Right hindlimb (tissue), 1 donor: ENCODE measurements around the gene VDAC2.

Experiments used
- DNase-seq: peaks from one replicate; pipeline ENCODE4 v3.0.0-alpha.2; 2018

Gene VDAC2

GRCh38 chr10:75254739-75255138, 44.1 kb downstream of the VDAC2 start:
- no peak for DNase-seq

DNA sequence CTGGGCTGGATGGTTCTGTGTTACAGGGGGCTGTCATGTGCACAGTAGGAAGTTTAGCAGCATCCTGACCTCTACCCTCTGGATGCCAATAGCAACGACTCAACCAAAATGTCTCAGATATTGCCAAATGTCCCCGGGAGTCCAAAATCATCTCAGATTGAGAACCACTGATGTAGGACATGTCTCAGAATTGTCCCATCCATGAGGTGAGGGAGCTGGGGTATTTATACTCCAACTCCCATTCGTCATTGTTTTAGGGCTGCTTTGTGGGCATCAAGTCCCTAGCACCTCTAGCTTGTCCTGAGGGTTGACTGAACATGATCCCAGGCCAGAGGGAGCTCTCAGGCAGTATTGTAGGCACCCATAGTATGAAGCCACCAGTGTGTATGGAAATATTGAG, 50.4 kb downstream of the VDAC2 start:
- no peak for DNase-seq

- peak; percentile 75 for DNase-seq
Measured at GRCh38 chr10:75261813-75262705, 51.5 kb downstream of the VDAC2 start.

DNA sequence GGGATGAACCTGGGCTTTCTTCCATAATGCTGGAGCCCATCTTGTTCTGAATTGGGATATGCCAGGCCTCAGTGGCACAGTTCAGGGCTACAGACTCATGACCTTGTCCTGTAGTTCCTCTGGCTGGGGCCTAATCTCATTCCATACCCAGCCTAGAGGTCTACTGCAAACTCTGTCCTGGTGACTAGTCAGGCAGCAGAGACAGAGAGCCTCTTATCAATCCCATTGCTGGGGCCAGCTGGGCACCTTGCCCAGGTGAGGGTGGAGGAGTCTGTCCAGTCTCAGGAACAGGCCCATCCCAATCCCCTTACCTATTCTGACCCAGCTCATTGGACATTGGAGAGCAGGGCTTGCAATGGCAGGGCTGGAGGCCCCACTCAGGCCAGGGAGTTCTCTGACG, 53.2 kb downstream of the VDAC2 start:
- no peak for DNase-seq

GRCh38 chr10:75265856-75266255, 55.3 kb downstream of the VDAC2 start:
- DNase-seq = no peak

GRCh38 chr10:75266945-75267344, 56.3 kb downstream of the VDAC2 start:
- no peak for DNase-seq

DNA sequence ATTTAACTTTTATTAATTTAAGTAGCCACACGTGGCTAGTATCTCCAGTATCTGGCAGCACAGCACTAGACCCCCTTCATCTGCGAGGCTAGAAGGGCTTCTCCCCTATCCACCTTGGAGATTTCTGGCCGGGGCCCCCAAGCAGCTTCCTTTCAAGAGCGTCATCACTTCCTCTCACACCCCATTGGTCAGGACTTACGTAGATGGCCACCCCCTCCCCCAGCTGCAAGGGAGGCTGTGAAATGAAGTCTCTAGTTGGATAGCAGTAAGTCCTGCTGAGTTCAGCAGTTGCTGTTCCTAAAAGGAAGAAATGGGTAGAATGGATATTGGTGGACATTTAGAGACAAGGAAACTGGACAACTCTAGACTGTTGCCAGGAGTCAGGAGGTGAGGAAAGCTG, 59.0 kb downstream of the VDAC2 start:
- DNase-seq = no peak

DNA sequence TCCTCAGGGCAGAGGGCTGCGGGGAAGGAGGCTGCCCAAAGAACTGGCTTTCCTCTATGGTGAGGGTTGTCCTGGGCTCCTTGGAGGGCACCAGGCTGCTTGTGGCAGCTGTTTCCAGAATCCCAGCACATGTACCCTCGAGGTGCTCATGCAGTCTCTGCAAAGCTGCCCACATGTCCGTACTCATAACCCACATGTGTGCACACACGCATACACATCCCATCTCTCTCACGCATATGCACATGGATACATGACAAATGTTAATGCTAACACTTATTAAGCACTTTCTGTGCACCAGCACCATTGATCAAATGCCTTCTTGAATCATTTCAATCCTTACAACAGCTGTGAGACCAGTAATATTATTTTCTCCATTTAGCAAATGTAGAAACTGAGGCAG, 61.5 kb downstream of the VDAC2 start:
- no peak for DNase-seq

GRCh38 chr10:75272896-75273295, 62.3 kb downstream of the VDAC2 start:
- no peak for DNase-seq

GRCh38 chr10:75276069-75276872, 65.7 kb downstream of the VDAC2 start:
- peak; percentile 36 for DNase-seq

DNA sequence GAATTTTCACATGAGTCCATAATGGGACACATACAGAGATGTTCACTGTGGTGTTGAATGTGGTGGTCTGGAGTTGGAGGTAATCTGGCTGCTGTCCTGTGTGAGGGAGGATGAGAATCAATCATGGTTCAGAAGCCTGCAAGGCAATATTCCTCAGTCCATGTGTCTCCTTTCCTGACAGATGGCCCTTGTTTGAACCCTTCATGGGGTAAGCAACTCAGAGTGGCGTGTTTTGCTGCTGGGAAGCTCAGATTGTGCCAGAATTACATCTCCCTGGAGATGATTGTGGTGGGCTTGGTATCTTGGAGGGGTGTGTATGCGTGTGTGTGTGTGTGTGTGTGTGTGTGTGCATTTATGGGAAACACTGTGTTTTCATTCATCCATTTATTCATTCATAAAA, 69.6 kb downstream of the VDAC2 start:
- DNase-seq = no peak
